GM21390 (cell line): ENCODE results near the gene C6orf118.

ENCODE experiments used
- ATAC-seq: cut with Tn5 transposase; IDR thresholded peaks from one replicate; pipeline ENCODE4 v1.9.1; 2021; ENCODE audit not compliant: unreplicated experiment

Gene C6orf118

GRCh38 chr6:165245287-165245686 is 64.1 kb downstream of the C6orf118 start:
- no peak for ATAC-seq

- no peak for ATAC-seq
These were observed 64.7 kb downstream of the C6orf118 start for GRCh38 chr6:165244524-165245247.

GRCh38 chr6:165243801-165244200 is 65.6 kb downstream of the C6orf118 start:
- ATAC-seq, result no peak

- no peak for ATAC-seq
These were observed 73.1 kb downstream of the C6orf118 start for GRCh38 chr6:165236326-165236725.

- no peak for ATAC-seq
These were observed 76.5 kb downstream of the C6orf118 start for GRCh38 chr6:165232731-165233488.

GRCh38 chr6:165231581-165232561 is 77.5 kb downstream of the C6orf118 start:
- ATAC-seq, result no peak

GRCh38 chr6:165231177-165231576 is 78.2 kb downstream of the C6orf118 start:
- no peak for ATAC-seq
